Bone marrow (tissue), 2 donors: Measurements from ENCODE around the gene EIF2S3.
"Not testable (repeated sequence)": the region's sequence is repeated elsewhere in the genome, so short reads cannot be mapped to it uniquely, and the experiment has no call there.

Experiments
- DNase-seq, 2 donors: peaks; one replicate each; lab custom pipeline; 2025; lab: John Stamatoyannopoulos, UW

Gene EIF2S3

DNA sequence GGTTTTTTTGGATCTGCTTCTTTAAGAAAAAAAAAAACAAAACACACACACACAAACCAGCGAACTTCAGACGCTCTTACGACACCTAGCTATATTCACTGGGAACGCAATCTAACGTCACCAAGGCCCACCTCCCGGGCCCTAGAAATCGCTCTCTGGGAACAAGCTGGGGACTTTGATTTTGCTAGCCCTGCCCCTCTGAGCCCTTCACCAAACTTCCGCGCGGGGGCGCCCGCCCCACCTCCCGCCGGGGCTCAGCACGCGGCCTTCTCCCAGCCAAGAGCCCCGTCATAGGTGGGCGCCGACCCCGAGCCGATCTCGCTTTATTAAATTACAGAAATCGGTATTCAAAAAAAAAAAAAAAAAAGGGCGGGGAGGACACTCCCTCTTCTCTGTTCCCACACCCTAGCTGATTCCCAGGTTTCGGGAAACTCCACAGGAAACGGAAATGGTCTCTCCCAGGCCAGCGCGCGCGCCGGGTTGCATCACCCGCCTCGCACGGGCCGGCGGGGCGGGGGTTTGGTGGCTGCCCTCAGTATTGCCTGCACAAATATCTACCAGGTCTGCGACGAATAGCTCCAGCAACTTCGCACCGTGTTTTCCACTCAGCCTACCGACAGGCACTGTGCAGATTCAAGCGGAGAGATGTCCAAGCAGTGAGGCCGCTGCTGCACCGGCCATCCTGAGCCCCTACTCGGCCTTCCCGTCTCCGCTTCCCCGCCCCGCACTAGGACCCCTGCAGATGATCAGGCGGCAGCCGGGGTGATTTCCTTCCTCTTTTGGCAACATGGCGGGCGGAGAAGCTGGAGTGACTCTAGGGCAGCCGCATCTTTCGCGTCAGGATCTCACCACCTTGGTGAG lies at the start of gene EIF2S3:
TSS of gene EIF2S3 (plus strand) at position 775 of the 861 bp plus-strand sequence. CDS start at position 788, 13 bp downstream.
- DNase-seq, result peak; percentile 72 to 91

DNA sequence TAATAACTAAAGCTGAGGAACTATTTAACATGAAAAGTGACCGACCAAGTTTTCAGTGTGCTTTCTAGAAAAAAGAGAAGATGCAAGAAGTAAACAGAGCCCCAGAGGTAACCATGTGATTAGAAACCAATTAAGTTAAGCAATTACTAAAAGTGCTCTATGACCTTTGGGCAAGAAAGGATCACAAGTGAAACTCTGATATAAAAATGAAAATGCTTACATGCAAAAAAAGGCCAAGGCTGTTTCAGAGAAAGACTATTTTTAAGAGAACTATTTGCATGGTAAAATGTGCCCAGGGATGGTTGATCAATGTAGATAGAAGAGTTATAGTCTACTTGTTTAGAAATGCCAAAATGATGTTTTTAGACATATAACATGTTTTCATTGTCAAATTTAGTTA lies 49.7 kb upstream of the EIF2S3 start:
- DNase-seq, result no peak

DNA sequence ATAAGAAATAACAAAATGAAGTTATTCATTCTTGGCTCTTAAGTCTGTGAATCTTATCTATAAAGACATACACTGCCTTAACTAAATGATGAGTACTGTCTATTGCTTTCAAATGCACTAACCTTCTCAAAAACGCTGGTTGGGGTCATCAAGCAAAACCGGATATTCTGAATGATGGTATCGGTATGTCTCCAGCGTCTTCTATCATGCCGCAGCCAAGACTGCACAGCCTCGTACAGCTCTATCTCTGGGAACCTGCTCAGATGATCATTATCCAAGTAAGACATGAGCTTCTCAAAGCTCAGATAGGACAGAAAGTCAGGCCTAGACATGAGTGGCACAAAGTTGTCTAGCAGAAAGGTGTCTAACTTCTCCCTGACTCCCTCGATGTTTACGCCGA lies 48.9 kb upstream of the EIF2S3 start:
- no peak for DNase-seq

DNA sequence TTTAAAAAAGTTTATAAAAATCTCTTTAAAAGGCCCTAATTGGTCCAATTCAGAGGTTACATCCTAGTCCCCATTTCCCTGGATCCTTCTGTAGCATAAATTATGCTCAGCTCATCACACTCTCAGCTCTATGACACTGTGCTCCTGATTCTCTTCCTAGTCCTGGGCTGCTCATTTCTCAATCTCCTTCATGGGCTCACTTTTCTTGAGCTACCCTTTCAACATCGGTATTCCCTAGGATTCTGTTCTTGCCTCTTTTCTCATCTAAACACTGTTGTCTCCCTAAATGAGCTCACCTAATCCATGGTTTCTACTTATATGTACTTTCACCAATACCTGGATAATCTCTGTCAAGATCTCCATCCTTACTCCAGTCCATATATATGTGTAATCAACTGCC lies 42.5 kb upstream of the EIF2S3 start:
- no peak for DNase-seq

DNA sequence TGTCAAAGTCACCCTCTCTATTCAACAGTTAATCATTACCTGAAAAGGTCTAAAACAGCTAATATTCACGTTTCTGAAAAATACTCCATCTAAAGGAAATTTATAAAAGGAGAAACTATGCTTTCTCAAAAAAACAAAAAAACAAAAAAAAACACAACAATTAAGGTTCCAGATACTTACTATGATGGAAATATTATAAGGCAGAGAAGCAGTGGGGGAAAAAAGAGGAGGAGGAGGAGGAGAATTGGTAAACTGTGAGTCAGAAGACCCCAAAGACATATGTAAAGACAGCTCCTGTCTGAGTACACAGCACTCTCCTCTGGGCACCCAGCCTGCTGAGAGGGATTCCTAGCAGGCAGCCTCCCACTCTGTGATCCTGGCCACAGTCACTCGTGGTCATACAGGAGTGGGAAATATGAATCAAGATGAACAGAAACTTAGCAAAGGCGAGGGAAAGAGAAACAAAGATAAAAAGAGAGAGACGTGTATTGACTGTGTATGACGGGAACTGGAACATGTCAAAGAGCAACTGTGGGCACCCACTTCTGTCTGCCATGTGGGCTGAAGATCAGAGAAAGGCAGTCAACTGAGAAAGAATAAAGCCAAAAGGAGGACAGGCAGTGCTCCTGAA lies 40.3 kb upstream of the EIF2S3 start:
- DNase-seq, result no peak

DNA sequence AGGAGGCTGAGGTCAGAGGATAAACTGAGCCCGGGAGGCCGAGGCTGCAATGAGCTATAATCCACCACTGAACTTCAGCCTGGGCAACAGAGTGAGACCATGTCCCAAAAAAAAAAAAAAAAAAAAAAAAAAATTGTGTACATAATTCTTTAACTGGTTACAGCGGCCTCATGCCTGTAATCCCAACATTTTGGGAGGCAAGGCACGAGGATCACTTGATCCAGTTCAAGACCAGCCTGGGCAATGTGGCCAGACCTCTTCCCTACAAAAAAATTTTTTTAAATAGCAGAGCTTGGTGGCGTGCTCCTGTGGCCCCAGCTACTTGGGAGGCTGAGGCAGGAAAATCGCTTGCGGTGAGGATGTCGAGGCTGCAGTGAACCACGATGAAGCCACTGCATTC lies 37.1 kb upstream of the EIF2S3 start:
- DNase-seq, result no peak

DNA sequence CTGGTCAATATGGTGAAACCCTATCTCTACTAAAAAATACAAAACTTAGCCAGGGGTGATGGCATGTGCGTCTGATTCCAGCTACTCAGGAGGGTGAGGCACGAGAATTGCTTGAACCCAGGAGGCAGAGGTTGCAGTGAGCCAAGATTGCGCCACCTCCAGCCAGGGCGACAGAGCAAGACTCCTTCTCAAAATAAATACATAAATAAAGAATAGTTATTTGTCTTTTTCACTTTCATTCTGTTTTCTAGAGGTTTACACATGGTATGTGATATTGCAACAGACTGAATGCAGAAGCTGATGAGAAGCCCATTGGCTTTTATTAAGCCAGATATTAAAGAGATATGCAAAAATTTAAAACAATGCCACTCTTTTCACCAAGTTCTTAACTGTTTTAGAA lies 35.9 kb upstream of the EIF2S3 start:
- DNase-seq, result no peak

DNA sequence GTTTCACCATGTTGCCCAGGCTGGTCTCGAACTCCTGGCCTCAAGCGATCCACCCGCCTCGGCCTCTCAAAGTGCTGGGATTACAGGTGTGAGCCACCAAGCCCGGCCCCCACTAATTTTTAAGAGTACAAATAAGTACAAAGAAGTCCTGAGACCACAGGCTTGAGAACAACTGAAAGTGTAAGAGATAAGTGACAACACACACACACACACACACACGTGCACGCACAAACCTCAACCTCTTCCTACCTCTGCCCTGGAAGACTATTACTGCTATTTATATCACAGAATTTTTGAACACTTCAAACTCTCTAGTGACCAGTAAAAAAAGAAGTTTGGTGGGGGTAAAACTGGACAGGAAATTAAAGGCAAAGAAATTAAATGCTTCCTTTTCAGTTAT lies 35.3 kb upstream of the EIF2S3 start:
- no peak for DNase-seq

DNA sequence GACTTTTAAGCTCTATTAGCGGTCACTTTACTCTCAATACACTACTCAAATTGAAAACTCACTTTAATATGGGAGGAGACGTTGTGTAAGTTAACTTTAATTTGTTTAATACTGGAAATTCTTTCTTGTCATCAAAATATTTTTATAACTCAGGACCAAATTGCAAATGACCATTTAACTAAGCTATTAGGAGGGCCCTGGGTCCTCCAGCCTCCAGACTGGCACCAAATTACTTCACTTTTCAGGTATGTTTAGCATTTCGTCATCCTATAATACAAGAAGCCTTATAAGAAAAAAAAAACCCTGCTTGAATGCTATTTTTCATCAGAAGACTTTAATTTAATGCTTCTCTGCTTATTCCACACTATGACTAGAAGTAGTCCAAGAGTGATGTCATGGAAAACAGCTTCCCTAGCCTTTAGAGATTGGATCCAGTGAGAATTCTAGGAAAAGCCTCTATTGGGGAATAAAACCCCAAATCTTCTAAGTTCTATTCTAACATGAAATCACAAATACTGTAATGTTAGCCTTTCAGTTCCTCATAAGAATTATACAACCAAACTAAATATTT lies 34.4 kb upstream of the EIF2S3 start:
- DNase-seq, result no peak

DNA sequence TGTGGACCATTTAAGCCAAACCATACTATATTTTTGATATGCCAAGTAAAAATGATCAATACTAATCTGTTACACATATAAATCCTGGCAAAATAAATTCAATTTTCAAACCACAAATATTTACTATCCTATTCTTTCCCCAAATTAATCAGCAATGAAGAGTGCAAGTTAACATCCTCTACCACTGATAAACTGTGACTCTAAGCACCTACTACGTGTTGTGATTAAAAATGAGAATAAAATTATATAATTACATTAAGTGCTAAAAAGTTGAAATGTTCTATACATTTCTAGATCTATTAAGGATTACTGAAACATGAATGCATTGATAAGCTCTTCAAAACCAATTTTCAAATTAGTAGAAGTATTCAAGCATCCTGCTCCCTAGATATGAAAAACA lies 31.2 kb upstream of the EIF2S3 start:
- DNase-seq, result no peak

DNA sequence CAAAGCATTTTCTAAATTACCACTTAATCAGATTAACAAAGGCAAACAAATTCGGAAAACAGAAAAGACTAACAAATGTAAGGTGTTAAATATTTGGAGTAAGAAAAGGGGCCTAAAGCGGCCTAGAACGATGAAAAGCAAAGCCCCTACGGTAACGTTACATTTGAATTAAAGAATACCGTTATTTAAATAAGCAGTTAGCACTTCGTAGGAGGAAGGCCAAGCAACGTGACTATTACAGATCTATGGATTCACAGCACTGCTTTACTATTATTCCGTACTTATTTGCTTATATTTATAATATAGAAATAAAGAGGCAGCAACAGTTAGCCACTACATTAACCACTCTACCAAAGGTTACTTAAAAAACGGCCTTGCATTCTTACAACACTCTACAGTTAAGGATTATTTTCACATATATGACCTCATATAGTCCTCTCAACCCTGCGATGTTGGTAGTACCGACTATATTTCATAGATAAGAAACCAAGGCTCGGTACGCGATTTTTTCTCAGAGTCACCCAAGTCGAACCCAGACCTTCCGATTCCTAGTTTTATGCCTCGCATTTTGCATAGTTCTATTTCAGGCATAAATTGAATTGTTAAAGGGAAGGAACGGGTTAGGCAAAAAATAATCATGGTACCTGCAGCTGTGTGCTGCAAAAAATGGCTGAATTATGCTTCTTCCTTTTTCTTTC lies 30.6 kb upstream of the EIF2S3 start:
- no peak for DNase-seq

DNA sequence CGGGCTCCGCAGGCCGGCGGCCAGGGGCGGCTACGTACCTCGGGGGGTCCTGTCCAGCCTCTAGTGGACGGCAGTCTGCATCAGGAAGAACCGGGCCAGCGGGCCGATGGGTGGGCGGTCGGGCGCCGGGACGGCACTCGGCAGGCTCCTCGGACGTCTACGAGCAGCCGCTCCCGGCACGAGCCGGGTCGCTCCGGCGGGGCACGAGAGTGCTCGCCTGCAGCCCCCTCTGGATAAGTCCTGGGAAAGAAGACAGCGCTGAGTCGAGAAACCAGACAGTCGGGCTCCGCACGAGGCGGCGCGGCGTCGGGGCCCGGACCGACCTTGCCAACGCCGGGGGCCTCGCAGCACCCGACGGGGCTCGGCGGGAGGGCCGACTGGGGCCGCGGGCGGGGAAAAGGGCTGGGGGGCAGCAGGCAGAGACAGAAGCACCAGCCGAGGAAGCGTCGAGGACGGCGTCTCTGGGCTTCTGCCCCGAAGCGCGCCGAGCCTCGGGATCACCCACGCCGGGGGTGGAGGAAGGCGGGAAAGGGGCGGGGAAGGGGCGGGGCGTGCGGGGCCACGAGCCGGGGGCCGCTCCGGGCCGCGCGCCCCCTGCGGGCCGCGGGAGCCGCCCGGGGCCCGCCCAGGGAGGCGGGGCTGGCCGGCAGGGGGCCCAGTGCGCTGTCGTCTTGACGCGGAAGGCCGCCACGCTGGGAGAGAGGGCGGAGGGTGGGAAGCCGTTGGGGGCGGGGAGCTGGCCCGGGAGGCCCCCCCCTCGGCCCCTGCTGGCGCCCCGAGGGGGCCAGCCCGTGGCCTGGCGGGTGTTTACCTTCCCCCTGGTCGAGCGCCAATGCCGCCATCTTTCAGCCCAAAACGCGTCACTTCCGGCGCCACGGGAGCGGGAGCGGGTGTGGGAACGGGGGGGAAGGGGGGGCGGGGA lies 29.7 kb upstream of the EIF2S3 start:
- DNase-seq, result peak; percentile 45 to 57

DNA sequence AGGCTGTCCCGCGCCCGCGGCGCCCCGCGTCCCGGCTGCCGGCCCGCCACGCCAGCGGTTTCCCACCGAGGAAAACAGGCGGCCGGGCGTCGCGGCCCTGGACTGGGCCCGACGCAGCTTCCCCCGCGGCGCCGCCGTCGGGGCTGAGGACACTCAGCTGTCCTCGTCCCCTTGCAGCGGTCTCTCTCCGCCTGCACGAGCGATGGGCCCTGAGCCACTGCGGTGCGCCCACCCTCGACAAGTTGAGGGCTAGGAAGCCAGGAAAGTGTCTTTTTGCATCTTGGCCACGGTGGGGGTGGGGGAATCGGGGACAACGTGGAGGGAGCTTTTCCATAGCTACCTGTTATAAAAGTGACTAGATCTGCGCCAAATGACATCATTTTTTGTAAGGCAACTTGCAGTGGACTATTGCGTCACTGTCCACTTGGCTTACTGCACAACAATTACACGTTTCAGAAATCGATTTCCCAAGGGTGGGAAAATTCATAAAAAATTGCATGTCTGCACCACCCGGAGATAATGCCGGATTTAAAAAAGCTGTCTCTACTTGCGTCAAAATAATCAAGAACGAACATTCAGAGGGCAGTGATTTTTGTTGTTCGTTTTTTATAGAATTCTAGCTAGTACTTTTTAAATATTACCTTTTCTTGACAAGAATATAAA lies 28.9 kb upstream of the EIF2S3 start:
- peak; percentile 14 to 49 for DNase-seq

DNA sequence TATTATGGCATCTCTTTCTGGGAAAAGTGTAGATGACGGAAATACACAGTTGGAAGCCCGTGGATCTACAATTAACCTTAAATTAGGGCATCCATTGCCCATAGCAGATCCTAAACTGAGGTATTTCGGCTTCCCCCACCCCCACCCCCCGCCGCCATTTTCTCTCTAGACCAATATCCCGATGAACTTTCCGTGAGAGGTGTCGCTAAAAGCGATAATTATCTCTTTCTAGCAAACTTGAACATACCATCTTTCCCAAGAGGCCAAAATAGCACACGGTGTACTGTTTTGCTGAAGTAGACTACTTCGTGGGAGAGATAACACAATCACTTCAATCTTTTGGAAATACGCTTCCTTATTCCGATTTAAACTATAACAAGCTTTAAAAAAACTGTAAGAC lies 28.3 kb upstream of the EIF2S3 start:
- DNase-seq, result peak in 1 of 2 donors; percentile 7

DNA sequence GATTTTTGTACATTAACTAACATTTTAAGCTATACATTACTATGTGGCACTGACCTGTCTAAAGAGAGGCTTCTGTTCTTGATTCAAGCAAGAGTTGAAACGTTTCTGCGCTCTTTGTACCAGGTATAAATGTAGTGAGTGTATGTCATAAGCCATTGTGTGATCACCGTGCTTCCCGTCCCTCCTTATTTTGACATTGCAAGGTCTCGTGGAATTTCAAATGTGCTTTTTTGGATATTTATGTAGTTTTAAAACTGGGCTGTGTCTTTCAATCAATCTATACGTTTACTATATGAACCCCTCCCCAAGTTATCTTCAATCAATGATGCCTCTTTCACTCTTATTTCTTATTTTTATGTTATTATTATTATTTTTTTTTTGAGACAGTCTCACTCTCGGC lies 27.7 kb upstream of the EIF2S3 start, which contains the start of gene KLHL15:
TSS of gene KLHL15 (minus strand) at position 101 of the 400 bp plus-strand sequence. CDS start 20,493 bp downstream, outside the sequence.
- no peak for DNase-seq

DNA sequence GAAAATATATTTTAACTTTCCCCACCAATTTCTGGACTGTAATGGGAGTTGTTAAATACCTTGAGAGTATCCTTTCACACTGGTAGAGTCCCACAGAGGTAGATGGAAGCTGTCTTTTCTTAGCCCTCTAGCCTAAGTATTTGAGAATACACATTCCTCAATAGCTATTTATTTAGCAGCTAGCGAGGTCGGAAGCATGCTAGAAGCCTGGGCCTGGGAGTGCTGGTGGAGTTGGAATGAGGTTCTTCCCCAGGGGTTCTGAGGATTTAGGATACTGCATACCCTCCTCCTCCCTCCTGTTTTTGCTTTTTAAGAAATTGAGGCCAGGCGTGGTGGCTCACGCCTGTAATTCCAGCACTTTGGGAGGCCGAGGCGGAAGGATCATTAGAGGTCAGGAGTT lies 26.8 kb upstream of the EIF2S3 start:
- no peak for DNase-seq

DNA sequence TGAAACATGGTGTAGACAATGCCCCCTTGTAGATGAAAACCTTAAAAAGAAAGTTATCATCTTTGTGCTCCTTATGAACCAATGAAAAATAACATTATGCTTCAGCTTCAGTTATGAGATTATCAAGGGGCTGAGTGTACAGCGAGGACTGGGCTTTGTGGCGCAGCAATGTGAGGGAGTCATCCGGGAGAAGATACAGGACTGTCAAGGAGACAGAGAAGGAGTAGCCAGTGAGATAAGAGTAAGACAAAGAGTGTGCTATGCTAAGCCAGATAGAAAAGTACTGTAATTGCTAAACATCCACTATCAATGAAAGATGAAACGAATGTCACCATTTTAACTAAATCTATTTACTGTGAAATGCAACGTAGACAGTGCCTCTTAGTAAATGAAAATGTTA lies 24.2 kb upstream of the EIF2S3 start:
- DNase-seq, result no peak

DNA sequence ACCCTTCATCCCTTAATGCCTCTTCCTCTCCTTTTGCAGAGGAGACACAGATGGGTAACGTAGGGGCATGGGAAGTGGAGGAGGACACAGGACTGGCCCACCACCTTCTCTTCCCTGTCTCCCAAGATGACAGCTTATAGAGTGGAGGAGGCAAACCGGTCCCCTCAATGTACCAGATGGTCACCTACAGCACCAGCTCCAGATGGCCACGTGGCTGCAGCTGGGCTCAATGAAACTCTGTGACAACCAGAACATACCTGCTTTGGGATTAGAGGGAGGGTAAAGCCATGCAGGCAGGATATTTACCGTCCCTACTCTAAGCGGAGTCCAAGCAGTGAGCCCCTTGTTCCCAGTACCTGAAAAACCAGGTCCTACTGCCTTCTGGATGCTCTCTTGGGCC lies 20.3 kb upstream of the EIF2S3 start:
- no peak for DNase-seq

DNA sequence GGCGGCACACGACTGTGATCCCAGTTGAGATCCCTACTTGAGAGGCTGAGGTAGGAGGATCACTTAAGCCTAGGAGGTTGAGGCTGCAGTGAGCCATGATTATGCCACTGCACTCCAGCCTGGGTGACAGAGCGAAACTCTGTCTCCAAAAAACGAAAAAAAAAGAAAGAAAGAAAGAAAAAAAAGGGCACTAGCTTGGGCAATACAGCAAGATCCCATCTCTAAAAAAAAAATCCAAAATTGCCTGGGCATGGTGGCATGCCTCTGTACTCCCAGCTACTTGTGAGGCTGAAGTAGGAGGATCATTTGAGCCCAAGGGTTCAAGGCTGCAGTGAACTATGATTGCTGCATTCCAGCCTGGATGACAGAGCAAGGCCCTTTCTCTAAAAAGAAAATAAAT lies 17.0 kb upstream of the EIF2S3 start:
- DNase-seq, result no peak

DNA sequence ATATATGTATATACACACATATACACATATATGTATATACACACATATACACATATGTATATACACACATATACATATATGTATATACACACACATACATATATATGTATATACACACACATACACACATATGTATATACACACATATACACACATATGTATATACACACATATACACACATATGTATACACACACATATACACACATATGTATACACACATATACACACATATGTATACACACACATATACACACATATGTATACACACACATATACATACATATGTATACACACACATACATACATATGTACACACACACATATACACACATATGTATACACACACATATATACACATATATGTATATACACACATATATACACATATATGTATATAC lies 8.7 kb upstream of the EIF2S3 start:
- DNase-seq, result not testable (repeated sequence)

DNA sequence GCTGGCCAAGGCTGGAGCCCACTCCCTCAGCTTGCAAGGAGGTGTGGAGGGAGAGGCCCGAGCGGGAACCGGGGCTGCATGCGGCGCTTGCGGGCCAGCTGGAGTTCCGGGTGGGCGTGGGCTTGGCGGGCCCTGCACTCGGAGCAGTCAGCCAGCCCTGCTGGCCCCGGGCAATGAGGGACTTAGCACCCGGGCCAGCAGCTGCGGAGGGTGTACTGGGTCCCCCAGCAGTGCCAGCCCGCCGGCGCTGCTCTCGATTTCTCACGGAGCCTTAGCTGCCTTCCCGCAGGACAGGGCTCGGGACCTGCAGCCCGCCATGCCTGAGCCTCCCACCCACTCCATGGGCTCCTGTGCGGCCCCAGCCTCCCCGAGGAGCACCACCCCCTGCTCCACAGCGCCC lies 5.1 kb upstream of the EIF2S3 start:
- not testable (repeated sequence) for DNase-seq
